ENCODE data around the gene UNC5A.

The UNC5A gene

GRCh38 chr5:176873541-176874172 lies 63.3 kb downstream of the UNC5A start:
- no peak for TF ChIP-seq REST (IDR thresholded peaks at IDR 0.05; ENCODE audit: low read depth)
- TF ChIP-seq TAF1 (IDR thresholded peaks at IDR 0.05; ENCODE audit: low read depth), result no peak
- no peak for TF ChIP-seq MAX (IDR thresholded peaks at IDR 0.05)
- no peak for TF ChIP-seq USF1 (IDR thresholded peaks at IDR 0.05)
- TF ChIP-seq YY1 (IDR thresholded peaks at IDR 0.05; ENCODE audit: low read depth), result no peak

GRCh38 chr5:176874198-176874780 lies 63.9 kb downstream of the UNC5A start:
- TF ChIP-seq TAF1 (IDR thresholded peaks at IDR 0.05; ENCODE audit: low read depth) (no peak), ZBTB7A (IDR thresholded peaks at IDR 0.05; ENCODE audit: low read depth) (no peak), CEBPB (IDR thresholded peaks at IDR 0.05) (no peak), TCF12 (IDR thresholded peaks at IDR 0.05; ENCODE audit: low read depth) (no peak), FOXM1 (IDR thresholded peaks at IDR 0.05; ENCODE audit: borderline replicate concordance, low read depth) (no peak), RAD21 (IDR thresholded peaks at IDR 0.05; ENCODE audit: low read depth) (no peak), CREB1 (IDR thresholded peaks at IDR 0.05; ENCODE audit: low read depth) (no peak), MAX (IDR thresholded peaks at IDR 0.05) (no peak), NFIC (IDR thresholded peaks at IDR 0.05) (no peak), REST (IDR thresholded peaks at IDR 0.05; ENCODE audit: low read depth) (no peak), USF1 (IDR thresholded peaks at IDR 0.05) (no peak), TEAD4 (IDR thresholded peaks at IDR 0.05) (no peak), EGR1 (IDR thresholded peaks at IDR 0.05) (no peak)

- no peak for TF ChIP-seq MAX (IDR thresholded peaks at IDR 0.05)
These were observed 64.7 kb downstream of the UNC5A start for GRCh38 chr5:176875014-176875550.

- no peak for TF ChIP-seq FOXM1 (IDR thresholded peaks at IDR 0.05; ENCODE audit: borderline replicate concordance, low read depth)
- TF ChIP-seq CEBPB (IDR thresholded peaks at IDR 0.05), result no peak
- no peak for TF ChIP-seq NFIC (IDR thresholded peaks at IDR 0.05)
- no peak for TF ChIP-seq TAF1 (IDR thresholded peaks at IDR 0.05; ENCODE audit: low read depth)
- TF ChIP-seq YY1 (IDR thresholded peaks at IDR 0.05; ENCODE audit: low read depth), result no peak
- TF ChIP-seq REST (IDR thresholded peaks at IDR 0.05; ENCODE audit: low read depth), result no peak
- TF ChIP-seq RAD21 (IDR thresholded peaks at IDR 0.05; ENCODE audit: low read depth), result no peak
- no peak for TF ChIP-seq MAX (IDR thresholded peaks at IDR 0.05)
- no peak for TF ChIP-seq ZBTB7A (IDR thresholded peaks at IDR 0.05; ENCODE audit: low read depth)
- TF ChIP-seq EP300 (IDR thresholded peaks at IDR 0.05; ENCODE audit: borderline replicate concordance), result no peak
- TF ChIP-seq EGR1 (IDR thresholded peaks at IDR 0.05), result no peak
- TF ChIP-seq TEAD4 (IDR thresholded peaks at IDR 0.05), result no peak
- TF ChIP-seq USF1 (IDR thresholded peaks at IDR 0.05), result no peak
- no peak for TF ChIP-seq TCF12 (IDR thresholded peaks at IDR 0.05; ENCODE audit: low read depth)
These were observed 65.6 kb downstream of the UNC5A start for GRCh38 chr5:176875783-176876505.

Data from Ishikawa (cell line).